ENCODE data around the gene CYTH4.

Gene CYTH4

DNA sequence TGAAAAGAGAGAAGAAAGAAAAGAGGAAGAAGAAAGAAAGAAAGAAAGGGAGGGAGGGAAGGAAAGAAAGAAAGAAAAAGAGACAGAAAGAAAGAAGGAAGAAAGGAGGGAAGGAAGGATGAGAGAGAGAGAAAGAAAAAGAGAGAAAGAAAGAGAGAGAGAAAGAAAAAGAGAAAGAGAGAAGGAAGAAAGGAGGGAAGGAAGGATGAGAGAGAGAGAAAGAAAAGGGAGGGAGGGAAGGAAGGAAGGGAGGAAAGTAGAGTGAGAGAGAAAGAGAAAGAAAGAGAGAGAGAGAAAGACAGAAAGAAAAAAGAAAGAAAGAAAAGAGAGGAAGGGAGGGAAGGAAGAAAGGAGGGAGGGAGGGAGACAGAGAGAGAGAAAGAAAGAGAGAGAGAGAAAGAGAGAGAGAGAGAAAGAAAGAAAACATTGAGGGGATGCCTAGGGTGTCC is 26.7 kb upstream of the CYTH4 start:
- no peak for DNase-seq (ENCODE audit: low read depth, low spot score)
- no peaks in the 10 kb centered on the region for H3K36me3 ChIP-seq (ENCODE audit: insufficient read depth, low read length)
- no peaks in the 10 kb centered on the region for H3K9me3 ChIP-seq (ENCODE audit: low read depth, low read length)
- no peak overlapping the region for H3K27ac ChIP-seq
- TF ChIP-seq EZH2 (IDR thresholded peaks at IDR 0.05), result no peak
- TF ChIP-seq FOXP2 (optimal IDR thresholded peaks at IDR 0.05; ENCODE audit: control extremely low read depth, extremely low read length, insufficient read depth), result no peak
- no peak for TF ChIP-seq POLR2AphosphoS5 (IDR thresholded peaks at IDR 0.05; ENCODE audit: borderline replicate concordance, low read depth, low read length)
- H3K4me3 ChIP-seq, result no peak overlapping the region
- no peak overlapping the region for H3K9ac ChIP-seq (ENCODE audit: insufficient read length)

DNA sequence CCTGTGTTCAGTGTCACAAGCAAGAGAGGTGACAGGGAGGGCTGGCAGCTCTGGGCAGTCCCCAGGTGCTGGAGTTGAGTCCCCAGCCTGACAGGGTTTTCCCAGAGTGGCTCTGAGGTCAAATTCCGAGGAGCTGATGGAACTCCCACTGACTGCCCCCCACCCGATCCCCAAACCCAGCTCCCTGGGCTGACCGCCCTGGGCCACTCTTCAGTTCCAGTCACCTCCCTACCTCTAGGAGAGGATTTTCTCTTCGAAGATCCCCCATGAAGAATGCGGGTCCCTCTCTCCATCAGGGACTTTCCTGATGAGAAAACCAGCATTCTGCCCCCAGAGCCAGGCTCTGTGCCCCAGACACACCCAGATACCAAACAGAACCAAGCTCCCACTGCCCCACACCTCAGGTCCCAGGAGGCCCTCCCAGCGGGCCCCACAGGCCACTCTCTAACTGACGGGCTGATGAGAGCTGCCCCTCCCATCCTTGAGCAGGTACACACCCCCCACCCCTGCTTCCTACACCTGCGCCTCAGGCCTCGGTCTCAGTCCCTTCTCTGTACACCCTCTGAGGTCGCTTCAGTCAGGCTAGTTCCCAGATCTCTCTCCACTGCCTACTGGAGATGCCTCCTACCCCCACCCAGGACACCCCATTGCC is 26.1 kb upstream of the CYTH4 start:
- DNase-seq (ENCODE audit: low read depth, low spot score), result no peak

DNA sequence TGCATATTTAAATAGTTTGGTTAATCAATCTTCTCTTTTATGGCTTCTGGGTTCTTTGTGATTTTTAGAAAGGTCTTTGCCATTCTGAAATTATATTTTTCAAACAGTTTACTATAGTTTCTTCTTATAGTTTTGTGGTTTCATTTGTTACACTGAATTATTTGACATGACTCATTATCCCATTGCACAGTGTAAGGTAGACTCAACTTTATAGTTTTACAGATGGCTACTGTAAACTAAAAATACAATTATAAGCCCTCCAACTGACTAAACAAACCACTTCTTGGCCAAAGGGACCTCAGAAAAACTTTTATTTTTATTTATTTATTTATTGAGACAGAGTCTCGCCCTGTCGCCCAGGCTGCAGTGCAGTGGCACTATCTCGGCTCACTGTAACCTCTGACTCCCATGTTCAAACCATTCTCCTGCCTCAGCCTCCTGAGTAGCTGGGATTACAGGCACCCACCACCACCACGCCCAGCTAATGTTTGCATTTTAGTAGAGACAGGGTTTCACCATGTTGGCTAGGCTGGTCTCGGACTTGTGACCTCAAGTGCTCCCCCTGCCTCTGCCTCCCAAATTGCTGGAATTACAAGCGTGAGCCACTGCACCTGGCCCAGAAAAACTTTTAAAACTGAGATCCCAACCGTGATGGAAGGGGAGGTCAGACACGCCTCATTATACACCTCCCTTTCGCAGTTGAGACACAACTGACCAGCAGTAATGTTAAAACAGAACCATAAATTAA is 24.1 kb upstream of the CYTH4 start:
- Histone ChIP-seq H3K9ac (ENCODE audit: insufficient read length) (no peak overlapping the region), H3K9me3 (ENCODE audit: low read depth, low read length) (no peaks in the 10 kb centered on the region), H3K4me3 (no peak overlapping the region), H3K36me3 (ENCODE audit: insufficient read depth, low read length) (no peaks in the 10 kb centered on the region), H3K27ac (no peak overlapping the region)
- no peak for DNase-seq (ENCODE audit: low read depth, low spot score)
- TF ChIP-seq FOXP2 (optimal IDR thresholded peaks at IDR 0.05; ENCODE audit: control extremely low read depth, extremely low read length, insufficient read depth) (no peak), POLR2AphosphoS5 (IDR thresholded peaks at IDR 0.05; ENCODE audit: borderline replicate concordance, low read depth, low read length) (no peak), EZH2 (IDR thresholded peaks at IDR 0.05) (no peak)

More for the DNA sequence above, 26.1 kb upstream of the CYTH4 start:
- no peak overlapping the region for H3K9ac ChIP-seq (ENCODE audit: insufficient read length)
- H3K36me3 ChIP-seq (ENCODE audit: insufficient read depth, low read length), result no peaks in the 10 kb centered on the region
- no peak overlapping the region for H3K27ac ChIP-seq
- no peak overlapping the region for H3K4me3 ChIP-seq
- no peaks in the 10 kb centered on the region for H3K9me3 ChIP-seq (ENCODE audit: low read depth, low read length)
- TF ChIP-seq EZH2 (IDR thresholded peaks at IDR 0.05), result no peak
- no peak for TF ChIP-seq POLR2AphosphoS5 (IDR thresholded peaks at IDR 0.05; ENCODE audit: borderline replicate concordance, low read depth, low read length)
- no peak for TF ChIP-seq FOXP2 (optimal IDR thresholded peaks at IDR 0.05; ENCODE audit: control extremely low read depth, extremely low read length, insufficient read depth)

DNA sequence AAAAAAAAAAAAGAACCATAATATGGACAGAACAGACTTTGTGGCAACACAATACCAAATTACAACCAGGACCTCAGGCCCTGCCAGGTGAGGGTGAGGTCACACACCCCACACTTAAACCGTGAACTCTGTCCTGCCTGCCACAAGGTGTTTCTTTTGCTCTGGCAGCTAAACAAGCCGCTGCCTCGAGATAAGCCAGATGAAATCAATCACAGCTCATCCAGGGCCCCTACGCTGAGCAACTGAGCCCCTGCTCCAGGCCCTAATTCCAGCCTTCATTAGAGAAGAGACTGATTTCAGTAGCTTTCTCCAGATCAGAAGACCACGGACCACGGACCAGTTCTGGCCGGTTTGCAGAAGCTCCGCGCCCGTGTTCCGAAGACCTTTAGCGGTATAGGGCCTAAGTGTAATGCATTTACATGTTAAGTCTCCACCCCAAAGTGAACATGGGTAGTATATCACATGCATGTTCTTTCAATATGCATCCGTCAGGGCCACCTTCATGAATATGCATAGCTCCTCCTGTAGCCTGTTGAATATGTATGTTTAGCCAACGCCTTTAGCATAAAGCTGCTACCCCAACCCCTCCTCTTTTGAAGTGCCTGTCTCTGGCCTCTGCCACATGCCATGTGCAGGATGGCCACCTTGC is 23.4 kb upstream of the CYTH4 start:
- DNase-seq (ENCODE audit: low read depth, low spot score), result no peak
- H3K9me3 ChIP-seq (ENCODE audit: low read depth, low read length), result no peaks in the 10 kb centered on the region
- no peak overlapping the region for H3K27ac ChIP-seq
- no peak overlapping the region for H3K9ac ChIP-seq (ENCODE audit: insufficient read length)
- no peak overlapping the region for H3K4me3 ChIP-seq
- H3K36me3 ChIP-seq (ENCODE audit: insufficient read depth, low read length), result no peaks in the 10 kb centered on the region
- no peak for TF ChIP-seq POLR2AphosphoS5 (IDR thresholded peaks at IDR 0.05; ENCODE audit: borderline replicate concordance, low read depth, low read length)
- TF ChIP-seq EZH2 (IDR thresholded peaks at IDR 0.05), result no peak
- no peak for TF ChIP-seq FOXP2 (optimal IDR thresholded peaks at IDR 0.05; ENCODE audit: control extremely low read depth, extremely low read length, insufficient read depth)

DNA sequence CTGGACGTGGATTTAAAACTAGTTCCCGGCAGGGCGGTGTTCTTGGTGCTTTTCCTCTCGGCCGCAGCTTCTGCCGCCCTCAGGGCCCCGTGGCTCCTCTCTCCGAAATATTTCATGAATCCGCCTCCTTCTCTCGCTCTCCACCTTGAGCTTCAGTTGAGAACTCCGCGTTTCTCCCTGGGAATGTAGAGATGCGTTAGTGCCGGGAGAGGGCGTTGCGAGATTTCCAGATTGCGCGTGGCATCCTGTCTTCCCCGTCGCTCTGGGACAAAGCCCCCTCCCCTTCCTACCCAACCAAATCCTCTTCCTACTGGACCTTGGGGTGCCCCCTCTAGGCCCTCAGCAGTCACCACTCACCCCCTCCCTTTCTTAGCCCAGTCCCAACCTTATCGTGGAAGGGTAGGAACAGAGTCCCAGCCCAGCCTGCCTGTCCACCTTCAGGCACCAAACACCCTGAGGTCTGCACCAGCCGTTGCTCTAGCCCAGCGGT is 22.7 kb upstream of the CYTH4 start:
- Histone ChIP-seq H3K36me3 (ENCODE audit: insufficient read depth, low read length) (no peaks in the 10 kb centered on the region), H3K27ac (no peak overlapping the region), H3K4me3 (peak overlapping the region; percentile 44), H3K9ac (ENCODE audit: insufficient read length) (no peak overlapping the region), H3K9me3 (ENCODE audit: low read depth, low read length) (no peaks in the 10 kb centered on the region)
- TF ChIP-seq FOXP2 (optimal IDR thresholded peaks at IDR 0.05; ENCODE audit: control extremely low read depth, extremely low read length, insufficient read depth) (no peak), POLR2AphosphoS5 (IDR thresholded peaks at IDR 0.05; ENCODE audit: borderline replicate concordance, low read depth, low read length) (no peak), EZH2 (IDR thresholded peaks at IDR 0.05) (no peak)
- DNase-seq (ENCODE audit: low read depth, low spot score), result no peak

DNA sequence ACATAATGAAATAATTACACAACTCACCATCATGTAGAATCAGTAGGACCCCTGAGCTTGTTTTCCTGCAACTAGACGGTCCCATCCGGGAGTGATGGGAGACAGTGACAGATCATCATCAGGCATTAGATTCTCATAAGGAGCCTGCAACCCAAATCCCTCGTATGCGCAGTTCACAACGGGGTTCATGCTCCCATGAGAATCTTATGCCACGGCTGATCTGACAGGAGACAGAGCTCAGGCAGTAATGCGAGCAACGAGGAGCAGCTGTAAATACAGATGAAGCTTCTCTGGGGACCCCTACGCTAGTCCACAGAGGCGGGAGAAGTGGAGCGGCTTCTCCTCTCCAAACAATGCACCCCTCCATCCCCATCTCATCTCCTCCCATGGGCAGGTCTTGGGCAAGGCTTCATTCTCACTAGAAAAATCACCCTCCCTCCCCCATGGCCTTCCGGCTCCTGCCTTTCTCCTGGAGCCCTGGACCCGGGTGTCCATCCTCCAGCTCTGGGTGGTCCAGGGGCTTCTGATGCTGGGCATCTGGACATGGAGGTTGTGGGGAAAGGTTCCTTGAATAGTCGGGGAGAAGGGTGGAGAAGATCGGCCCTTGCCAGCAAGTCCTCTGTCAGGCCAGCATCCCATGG is 22.0 kb upstream of the CYTH4 start:
- no peak for DNase-seq (ENCODE audit: low read depth, low spot score)
- no peak overlapping the region for H3K4me3 ChIP-seq
- TF ChIP-seq POLR2AphosphoS5 (IDR thresholded peaks at IDR 0.05; ENCODE audit: borderline replicate concordance, low read depth, low read length), result no peak
- no peak for TF ChIP-seq FOXP2 (optimal IDR thresholded peaks at IDR 0.05; ENCODE audit: control extremely low read depth, extremely low read length, insufficient read depth)
- TF ChIP-seq EZH2 (IDR thresholded peaks at IDR 0.05), result no peak
- no peak overlapping the region for H3K27ac ChIP-seq
- no peak overlapping the region for H3K9ac ChIP-seq (ENCODE audit: insufficient read length)
- H3K9me3 ChIP-seq (ENCODE audit: low read depth, low read length), result no peaks in the 10 kb centered on the region
- H3K36me3 ChIP-seq (ENCODE audit: insufficient read depth, low read length), result no peaks in the 10 kb centered on the region

DNA sequence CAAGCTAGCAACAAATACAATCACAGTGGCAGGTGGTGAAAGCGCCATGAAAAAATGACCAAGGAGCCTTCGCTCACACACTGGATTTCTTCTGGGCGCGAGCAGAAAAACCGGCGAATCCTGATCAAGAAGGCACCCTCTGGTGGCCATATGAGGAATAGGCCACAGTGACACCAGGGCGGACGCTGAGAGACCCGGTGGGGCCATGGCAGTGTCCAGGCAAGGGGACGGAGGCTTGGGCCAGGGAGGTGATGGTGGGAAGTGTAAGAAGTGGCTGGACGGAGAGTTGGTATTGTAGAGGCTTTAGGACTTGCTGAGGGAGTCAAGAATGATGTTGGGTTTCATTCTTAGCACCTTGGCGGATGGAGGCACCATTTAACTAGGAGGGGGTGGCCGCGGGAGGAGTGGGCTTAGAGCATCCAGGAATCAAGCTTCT is 21.4 kb upstream of the CYTH4 start:
- H3K27ac ChIP-seq, result no peak overlapping the region
- H3K4me3 ChIP-seq, result no peak overlapping the region
- no peaks in the 10 kb centered on the region for H3K36me3 ChIP-seq (ENCODE audit: insufficient read depth, low read length)
- DNase-seq (ENCODE audit: low read depth, low spot score), result no peak
- H3K9ac ChIP-seq (ENCODE audit: insufficient read length), result no peak overlapping the region
- TF ChIP-seq EZH2 (IDR thresholded peaks at IDR 0.05) (no peak), FOXP2 (optimal IDR thresholded peaks at IDR 0.05; ENCODE audit: control extremely low read depth, extremely low read length, insufficient read depth) (no peak), POLR2AphosphoS5 (IDR thresholded peaks at IDR 0.05; ENCODE audit: borderline replicate concordance, low read depth, low read length) (no peak)
- H3K9me3 ChIP-seq (ENCODE audit: low read depth, low read length), result no peaks in the 10 kb centered on the region

DNA sequence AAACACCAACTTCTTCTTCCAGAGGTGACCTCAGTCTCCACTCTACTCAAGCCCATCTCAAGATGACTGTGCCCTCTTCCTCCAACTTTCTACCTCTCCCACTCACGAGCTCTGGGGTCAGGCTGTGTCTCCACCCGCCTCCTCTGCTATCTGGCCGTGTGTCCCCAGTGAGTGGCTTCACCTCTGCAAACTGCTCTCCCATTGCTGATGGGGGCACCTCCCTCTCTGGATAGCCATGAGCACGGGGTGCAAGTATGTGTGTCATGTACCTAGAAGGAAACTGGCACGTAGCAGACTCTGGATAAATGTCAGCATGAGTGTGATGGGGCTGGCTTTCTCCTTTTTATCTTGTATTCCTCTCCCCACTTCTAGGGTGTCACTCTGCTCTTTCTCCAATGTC is 20.0 kb upstream of the CYTH4 start:
- Histone ChIP-seq H3K9ac (ENCODE audit: insufficient read length) (no peak overlapping the region), H3K27ac (no peak overlapping the region), H3K36me3 (ENCODE audit: insufficient read depth, low read length) (no peaks in the 10 kb centered on the region), H3K9me3 (ENCODE audit: low read depth, low read length) (no peaks in the 10 kb centered on the region), H3K4me3 (no peak overlapping the region)
- TF ChIP-seq POLR2AphosphoS5 (IDR thresholded peaks at IDR 0.05; ENCODE audit: borderline replicate concordance, low read depth, low read length) (no peak), FOXP2 (optimal IDR thresholded peaks at IDR 0.05; ENCODE audit: control extremely low read depth, extremely low read length, insufficient read depth) (no peak), EZH2 (IDR thresholded peaks at IDR 0.05) (no peak)
- DNase-seq (ENCODE audit: low read depth, low spot score), result no peak
